ENCODE measurements around the gene CDKAL1. TPM values are rescaled to one million over a fixed set of nuclear protein-coding genes. Genes with fewer than 3 reads are reported as not detected.

CDKAL1 gene
- total and polyA plus RNA-seq, 8 donors, result 13.6 to 20.7 (median 17.5) TPM

DNA sequence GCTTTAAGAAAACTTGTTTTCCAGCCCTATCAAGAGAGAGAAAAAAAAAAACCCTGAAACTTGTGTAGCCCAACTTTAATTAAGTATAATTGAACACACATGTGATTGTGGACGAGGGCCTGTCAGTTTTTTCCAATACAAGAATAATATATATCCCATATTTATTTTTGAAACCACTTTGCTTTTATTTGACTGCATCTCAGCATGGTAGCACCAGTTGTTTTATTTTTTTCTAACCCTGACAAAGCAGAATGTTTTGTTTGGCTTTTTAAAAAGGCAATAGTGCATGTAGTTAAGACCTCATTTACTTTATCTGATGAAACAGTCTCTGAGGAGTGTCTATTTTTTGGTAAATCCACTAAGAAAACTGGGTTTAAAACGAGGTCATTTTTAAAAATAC is 257.7 kb downstream of the CDKAL1 start:
- Histone ChIP-seq H3K27ac (no peak overlapping the region), H3K36me3 (no peaks in the 10 kb centered on the region), H3K27me3 (no peaks in the 10 kb centered on the region), H3K4me3 (no peak overlapping the region), H3K4me1 (no peaks in the 10 kb centered on the region), H3K9me3 (no peaks in the 10 kb centered on the region)
- DNase-seq (peak in 2 of 4 donors; percentile 17 to 36), ATAC-seq (no peak)
- TF ChIP-seq, protein P1, sequence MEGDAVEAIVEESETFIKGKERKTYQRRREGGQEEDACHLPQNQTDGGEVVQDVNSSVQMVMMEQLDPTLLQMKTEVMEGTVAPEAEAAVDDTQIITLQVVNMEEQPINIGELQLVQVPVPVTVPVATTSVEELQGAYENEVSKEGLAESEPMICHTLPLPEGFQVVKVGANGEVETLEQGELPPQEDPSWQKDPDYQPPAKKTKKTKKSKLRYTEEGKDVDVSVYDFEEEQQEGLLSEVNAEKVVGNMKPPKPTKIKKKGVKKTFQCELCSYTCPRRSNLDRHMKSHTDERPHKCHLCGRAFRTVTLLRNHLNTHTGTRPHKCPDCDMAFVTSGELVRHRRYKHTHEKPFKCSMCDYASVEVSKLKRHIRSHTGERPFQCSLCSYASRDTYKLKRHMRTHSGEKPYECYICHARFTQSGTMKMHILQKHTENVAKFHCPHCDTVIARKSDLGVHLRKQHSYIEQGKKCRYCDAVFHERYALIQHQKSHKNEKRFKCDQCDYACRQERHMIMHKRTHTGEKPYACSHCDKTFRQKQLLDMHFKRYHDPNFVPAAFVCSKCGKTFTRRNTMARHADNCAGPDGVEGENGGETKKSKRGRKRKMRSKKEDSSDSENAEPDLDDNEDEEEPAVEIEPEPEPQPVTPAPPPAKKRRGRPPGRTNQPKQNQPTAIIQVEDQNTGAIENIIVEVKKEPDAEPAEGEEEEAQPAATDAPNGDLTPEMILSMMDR (IDR thresholded peaks at IDR 0.05), result no peak
- intact Hi-C loops (cut with DNase I), result loop anchor here in 1 of 2 donors (10.0 kb wide), 1 partner anchor 793 kb away; no protein-coding TSS in a partner anchor

DNA sequence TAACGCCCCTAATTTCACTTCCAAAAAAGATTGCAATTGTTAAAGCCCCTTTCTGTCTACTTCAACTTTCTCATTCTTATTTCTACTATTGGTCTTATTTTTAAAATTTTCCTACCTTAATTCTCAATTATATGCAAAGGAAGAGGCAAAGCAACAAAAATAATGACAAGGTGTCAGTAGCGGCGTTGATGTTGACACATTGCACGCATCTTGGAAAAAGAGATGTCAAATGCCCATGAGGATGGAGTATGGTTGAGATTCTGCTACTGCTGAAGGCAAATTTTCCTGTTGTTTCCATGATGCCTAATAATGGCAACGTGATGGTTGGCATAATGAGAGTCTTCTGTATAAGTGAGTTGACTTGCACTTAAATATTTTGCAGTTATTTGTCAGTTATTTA is 258.9 kb downstream of the CDKAL1 start:
- intact Hi-C loops (cut with DNase I), result loop anchor here in 1 of 2 donors (10.0 kb wide), 1 partner anchor 792 kb away; no protein-coding TSS in a partner anchor
- Histone ChIP-seq H3K36me3 (no peaks in the 10 kb centered on the region), H3K4me1 (no peaks in the 10 kb centered on the region), H3K4me3 (no peak overlapping the region), H3K27ac (no peak overlapping the region), H3K27me3 (no peaks in the 10 kb centered on the region), H3K9me3 (no peaks in the 10 kb centered on the region)
- no peak for ATAC-seq
- TF ChIP-seq, protein P1 (IDR thresholded peaks at IDR 0.05), result no peak
- DNase-seq, result no peak

DNA sequence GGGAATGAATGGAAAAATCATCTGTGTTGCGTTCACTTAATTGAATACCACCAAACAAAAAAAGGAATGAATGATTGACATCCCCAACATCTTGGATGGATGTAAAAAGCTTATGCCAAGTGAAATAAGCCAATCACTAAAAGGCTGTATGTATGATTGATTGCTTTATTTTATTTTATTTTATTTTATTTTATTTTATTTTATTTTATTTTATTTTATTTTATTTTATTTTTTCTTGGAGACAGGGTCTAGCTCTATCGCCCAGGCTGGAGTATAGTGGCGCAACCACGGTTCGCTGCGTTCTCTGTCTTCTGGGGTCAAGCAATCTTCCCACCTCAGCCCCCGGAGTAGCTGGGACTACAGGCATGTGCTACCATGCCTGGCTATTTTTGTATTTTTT is 263.3 kb downstream of the CDKAL1 start:
- intact Hi-C loops (cut with DNase I), result loop anchor here in 1 of 2 donors (10.0 kb wide), 1 partner anchor 787 kb away; no protein-coding TSS in a partner anchor

DNA sequence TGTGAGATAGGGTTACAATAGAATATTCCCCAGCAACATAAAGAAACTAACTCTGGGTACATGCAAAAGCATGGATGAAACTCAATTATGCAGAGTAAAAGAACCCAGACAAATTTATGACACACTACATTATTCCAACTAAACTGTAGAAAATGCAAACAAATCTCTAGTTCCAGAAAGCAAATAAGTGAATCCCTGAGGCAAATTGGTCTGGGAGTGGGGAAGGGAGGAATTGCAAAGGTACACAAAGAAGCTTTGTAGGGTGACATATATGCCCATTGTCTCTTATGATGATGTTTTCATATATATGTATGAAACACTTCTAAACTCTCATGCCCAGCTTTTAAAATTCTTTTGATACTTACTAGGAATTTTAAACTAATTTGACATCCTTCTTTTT is 266.0 kb downstream of the CDKAL1 start:
- Histone ChIP-seq H3K9me3 (no peaks in the 10 kb centered on the region), H3K36me3 (no peaks in the 10 kb centered on the region), H3K27me3 (no peaks in the 10 kb centered on the region), H3K4me3 (no peak overlapping the region), H3K4me1 (no peaks in the 10 kb centered on the region), H3K27ac (no peak overlapping the region)
- DNase-seq (no peak), ATAC-seq (no peak)
- intact Hi-C loops (cut with DNase I), result no loop called here
- TF ChIP-seq, protein P1 (IDR thresholded peaks at IDR 0.05), result no peak

More for the DNA sequence above, 263.3 kb downstream of the CDKAL1 start:
- Histone ChIP-seq H3K9me3 (no peaks in the 10 kb centered on the region), H3K27me3 (no peaks in the 10 kb centered on the region), H3K27ac (no peak overlapping the region), H3K4me1 (no peaks in the 10 kb centered on the region), H3K4me3 (no peak overlapping the region), H3K36me3 (no peaks in the 10 kb centered on the region)
- ATAC-seq (no peak), DNase-seq (no peak)
- TF ChIP-seq, protein P1 (IDR thresholded peaks at IDR 0.05), result no peak

DNA sequence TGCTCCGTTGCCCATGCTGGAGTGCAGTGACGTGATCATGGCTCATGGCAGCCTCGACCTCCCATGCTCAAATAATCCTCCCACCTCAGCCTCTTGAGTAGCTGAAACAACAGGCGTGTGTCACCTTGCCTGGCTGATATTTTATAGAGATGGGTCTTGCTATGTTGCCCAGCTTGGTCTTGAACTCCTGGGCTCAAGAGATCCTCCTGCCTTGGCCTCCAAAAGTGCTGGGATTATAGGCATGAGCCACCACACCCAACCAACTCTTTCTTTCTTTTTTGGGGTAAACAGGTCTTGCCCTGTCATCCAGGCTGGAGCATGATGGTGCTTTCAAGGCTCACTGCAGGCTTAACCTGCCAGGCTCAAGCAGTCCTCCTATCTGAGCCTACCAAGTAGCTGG is 266.4 kb downstream of the CDKAL1 start:
- Histone ChIP-seq H3K27me3 (no peaks in the 10 kb centered on the region), H3K36me3 (no peaks in the 10 kb centered on the region), H3K27ac (no peak overlapping the region), H3K9me3 (no peaks in the 10 kb centered on the region), H3K4me1 (no peaks in the 10 kb centered on the region), H3K4me3 (no peak overlapping the region)
- ATAC-seq (no peak), DNase-seq (no peak)
- TF ChIP-seq, protein P1 (IDR thresholded peaks at IDR 0.05), result no peak
- intact Hi-C loops (cut with DNase I), result no loop called here
